HG02571 (cell line): ENCODE measurements around the gene QSOX2.

ENCODE experiments used
- ATAC-seq: cut with Tn5 transposase; IDR thresholded peaks from one replicate; pipeline ENCODE4 v1.9.1; 2021; ENCODE audit warnings: mild to moderate bottlenecking, moderate library complexity; ENCODE audit not compliant: unreplicated experiment

QSOX2 gene

DNA sequence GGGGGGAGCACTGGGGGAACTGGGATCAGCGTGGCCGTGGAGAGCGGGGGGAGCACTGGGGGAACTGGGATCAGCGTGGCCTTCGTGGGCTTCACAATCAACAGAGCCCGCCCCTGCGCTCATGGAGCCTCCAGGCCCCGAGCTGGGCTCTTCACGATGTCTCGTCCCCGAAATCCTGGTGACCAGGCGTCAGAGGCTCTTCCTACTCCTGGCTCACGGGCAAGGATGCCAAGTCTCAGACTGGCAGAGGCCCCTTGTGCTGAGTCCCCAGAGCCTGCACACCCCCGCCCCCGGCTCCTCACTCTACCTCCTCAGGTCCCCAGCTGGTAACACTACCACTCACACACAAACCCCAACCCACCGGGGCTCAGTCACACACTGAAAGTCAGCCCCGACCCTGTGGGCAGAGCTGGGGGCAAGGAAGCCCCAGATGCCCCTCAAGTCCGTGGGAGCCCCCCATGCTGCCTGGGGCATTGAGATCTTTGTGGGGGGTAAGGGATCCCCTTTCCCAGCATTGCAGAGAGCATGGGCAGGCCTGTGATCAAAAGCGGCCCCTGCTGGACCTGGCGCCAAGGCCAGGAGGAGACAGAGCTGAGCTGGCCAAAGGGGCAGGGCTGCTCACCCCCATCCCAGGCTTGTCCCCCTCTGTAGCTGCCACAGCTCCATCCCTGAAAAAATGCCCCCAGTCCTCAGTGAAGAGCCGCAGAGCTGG, 67.4 kb downstream of the QSOX2 start:
- ATAC-seq, result no peak

DNA sequence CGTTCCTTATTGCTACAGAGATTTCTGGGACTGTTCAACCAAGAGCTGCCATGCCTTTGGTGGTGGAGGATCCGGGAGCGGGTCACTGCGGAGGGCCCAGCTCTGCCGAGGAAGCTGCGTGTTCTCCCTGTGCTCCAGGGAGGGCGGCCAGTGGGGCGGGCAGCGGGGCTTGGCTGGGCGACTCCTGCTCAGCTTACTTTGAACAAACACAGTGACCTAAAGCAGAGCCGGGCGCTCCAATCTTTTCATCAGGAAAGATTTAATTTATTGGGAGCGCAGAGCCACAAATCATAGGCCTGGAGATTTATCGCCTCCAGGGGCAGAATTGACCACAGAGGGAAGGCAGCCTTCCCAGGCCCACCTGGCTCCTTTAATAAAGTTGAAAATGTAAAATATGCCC, 68.4 kb downstream of the QSOX2 start:
- ATAC-seq, result no peak

DNA sequence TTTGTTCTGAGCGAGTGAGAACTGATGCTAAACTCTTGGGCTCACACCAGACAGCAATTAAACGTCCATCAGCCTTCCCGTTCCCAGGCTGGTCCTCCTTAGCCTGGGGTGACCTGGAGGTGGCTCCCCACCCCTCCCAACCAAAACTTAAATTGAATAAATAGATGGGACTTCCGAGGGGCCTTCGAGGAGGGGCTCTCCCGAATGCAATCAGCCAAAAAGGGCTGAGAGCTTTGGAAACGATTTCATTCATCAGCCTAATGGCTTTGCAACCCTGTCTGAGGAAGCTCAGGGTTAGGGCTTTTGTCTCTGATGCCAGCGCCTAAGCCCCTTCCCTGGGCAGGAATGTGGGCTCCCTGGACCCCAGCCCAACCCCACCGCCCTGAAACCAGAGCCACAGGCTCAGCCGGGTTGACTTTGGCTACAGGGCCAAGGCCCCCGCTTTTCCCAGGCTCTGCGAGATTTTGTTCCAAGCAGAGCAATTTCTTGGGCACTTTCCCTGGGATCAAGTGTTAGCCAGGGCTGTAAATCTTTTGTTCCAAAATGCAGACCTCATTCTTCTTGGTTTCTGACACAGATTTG, 69.9 kb downstream of the QSOX2 start:
- ATAC-seq, result no peak

DNA sequence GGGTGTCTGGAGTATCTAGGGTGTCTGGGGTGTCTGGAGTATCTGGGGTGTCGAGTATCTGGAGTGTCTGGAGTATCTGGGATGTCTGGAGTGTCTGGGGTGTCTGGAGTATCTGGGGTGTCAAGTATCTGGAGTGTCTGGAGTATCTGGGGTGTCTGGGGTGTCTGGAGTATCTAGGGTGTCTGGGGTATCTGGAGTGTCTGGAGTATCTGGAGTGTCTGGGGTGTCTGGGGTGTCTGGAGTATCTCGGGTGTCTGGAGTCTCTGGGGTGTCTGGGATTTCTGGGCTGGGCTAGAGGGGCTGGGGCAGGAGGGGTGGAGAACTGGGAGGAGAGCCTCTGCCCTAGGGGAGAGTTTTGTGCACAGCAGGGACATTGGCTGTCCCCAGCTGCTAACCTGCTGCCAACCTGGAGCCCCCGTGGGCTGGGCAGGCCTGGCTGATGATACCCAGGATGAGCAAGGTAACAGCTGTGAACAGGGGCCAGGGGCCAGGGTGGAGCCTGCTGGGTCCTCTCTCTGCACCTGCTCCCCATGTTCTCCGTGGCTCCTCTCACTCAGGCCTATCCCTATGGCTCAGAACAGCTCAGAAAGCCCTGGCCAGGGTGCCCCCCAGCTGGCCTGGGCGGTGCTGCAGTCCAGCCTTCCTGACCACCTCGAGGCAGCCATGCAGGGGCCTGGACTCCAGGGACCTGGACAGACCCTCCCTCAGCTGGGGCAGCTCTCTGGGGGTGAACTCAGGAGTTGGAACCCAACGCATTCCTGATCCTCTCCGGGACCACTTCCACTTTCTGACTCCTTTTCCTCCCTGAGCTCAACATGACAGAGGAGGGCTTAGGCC, 70.6 kb downstream of the QSOX2 start:
- ATAC-seq, result no peak

DNA sequence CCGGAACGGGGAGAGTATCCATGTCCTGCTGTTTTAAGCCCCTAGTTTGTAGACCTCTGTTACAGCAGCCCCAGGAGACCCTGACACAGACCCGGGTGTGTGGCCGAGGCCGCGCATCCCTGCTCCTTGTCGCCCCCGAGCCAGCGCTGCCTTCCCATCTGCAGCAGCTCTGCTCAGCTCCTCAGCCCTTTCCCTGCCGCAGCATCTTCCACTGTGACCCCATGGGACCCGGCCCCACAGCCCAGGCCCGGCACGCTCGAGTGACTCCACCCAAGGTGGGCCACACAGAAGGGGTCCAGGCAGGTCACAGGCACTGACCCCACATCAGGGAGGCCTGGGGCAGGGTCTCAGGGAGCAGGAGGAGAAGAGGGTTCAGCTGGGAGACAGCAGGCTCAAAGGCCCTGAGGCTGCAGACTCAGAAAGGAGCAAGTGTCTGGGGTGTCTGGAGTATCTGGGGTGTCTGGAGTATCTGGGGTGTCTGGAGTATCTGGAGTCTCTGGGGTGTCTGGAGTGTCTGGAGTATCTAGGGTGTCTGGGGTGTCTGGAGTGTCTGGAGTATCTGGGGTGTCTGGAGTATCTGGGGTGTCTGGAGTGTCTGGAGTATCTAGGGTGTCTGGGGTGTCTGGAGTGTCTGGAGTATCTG, 71.8 kb downstream of the QSOX2 start:
- ATAC-seq, result no peak

DNA sequence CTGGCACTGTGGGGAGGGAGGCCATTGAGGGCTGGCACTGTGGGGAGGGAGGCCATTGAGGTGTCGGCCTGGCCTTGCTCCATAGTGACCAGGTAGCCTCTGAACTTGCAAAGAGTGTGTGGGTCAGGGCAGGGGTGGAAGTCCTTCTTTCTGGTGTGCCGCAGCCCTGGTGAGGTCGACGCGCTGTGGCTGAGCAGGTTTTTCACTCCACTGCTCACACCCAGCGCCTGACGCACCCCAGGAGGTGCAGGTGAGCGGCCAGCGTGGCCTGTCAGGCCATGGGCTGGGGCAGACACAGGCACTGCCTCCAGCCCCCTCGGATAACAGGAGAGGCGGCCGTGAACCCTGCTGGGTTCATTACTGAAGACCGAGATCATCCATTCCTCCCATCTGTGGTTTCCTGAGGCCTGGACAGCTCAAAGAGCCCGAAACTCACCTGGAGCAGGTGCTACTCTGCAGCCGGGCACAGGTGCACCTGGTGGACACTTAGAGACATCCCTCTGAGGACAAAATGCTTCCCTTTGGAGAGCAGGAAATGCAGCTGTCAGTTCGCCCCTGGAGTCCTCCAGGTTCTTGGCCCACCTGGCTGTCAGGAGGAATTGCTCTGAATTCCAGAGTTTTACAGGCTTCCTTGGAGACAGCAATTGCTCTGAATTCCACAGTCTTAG, 73.1 kb downstream of the QSOX2 start:
- no peak for ATAC-seq

DNA sequence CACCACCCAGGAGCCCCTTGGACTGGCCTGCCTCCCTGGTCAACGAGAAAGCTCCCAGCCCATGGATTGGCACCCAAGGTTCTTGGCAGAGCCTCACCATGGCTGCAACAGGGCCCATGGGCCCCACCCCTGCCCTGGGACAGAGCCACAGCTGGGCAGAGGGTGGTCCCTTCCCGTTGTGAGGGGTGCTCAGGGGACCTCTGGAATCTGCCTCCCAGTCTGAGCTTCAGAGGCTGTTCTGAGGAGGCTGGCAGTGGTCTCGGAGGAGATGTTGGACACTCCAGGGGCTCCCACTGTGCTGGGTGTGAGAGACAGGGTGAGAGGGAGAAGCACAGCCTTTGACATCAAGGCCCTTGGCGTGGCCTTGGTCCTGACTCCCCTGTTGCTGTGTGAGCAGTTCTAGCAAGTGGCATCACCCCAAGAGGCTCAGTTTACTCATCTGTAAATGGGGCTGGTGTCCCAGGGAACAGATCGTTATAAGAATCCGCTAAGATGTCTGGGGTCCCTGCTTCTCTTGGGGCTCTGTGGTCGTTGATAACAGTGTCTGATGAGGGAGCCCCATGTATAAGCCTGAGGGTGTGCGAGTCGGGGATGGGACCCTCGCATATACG, 73.7 kb downstream of the QSOX2 start:
- no peak for ATAC-seq

DNA sequence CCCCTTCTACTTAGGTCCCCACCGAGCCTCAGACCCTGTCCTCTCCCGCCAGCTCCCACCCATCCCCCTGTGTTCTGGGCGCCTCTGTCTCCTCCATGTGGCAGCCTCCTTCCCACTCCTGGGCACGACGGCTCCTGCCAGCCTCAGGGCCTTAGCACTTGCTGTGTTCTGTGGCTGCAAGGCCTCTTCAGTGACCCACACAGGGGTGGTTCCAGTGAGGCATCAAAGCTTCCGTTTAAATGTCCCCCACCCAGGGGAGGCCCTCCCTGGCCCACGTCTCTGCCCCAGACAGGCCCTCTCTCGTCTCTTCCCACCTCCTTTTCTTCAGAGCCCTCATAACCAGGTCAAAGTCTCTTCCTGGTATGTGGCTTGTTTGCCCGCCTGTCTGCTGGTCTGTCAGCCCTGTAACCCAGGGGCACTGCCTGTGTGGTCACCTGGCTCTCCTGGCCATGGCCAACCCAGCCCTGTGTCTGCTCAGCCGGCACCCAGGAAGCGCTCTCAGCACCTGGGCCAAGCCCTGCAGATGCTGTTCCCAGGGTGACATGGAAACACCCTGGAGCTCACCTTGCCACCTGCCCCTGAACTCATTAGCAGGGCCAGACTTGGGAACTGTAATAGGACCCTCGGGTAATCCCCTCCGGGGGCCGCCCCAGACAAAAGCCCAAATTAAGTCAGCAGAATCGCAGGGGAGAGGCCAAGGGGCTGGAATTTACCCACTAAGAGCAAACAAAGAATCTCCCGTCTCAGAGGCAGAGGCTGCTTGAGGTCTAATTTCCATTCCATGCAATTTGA, 74.4 kb downstream of the QSOX2 start:
- ATAC-seq, result no peak

DNA sequence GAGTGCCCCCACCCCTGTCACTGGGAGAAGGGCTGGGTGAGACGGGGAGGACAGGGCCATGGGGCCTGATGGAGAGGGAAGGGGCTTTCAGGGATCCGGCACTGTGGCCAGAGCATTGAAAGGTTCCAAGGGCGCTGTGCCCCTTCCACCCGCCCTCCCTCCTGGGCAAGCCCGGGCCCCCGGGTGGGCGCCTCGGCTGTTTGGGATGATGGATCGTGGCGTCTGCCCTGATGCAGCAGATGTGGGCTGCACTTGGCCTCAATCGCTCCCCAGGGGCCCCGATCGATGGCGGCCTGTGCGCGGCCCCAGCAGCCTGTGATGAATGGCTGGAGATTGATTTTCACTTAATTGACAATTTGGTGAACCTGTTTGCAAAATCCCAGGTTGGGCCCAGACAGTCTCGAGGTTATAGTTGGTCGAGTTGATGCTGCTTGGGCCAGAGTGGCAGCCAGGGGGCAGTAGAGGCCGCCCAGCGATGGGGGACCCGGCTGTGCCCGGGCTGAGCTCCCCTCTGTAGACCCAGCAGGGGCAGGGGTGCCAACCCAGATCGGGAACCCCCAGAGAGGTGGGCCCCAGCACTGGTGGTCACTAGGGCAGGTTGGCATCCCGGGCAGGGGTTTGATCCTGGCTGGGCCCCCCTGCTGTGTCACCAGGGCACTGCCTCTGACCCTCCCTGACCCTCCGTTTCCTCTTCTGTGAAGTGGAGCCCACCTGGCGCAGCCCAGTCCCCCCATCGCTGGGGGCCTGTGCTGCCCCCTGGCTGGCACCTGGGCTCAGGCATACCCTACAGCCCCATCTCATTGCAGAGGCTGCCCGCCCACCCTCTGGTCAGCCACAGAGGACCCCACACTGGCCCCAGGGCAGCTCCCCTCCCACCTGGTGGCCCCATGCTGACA, 75.4 kb downstream of the QSOX2 start:
- no peak for ATAC-seq

DNA sequence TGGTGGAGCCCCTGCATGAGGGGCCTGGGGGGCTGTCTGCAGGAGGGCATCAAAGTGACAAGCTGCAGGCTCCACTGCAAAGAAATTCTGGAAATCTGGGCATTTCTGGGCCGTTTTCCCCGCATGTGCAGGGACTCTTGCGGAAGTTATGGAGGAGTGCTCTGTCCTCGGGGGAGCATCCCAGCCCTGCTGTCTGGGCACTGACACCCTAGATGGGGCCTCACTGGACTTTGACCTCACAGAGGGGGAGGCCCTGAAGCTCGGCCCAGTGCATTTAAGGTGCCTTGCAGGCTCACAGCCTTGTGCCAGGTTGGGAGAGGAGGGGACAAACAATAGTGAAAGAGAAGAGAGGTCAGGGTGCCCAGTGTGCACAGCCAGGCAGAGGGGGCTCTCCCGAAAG, 76.1 kb downstream of the QSOX2 start:
- no peak for ATAC-seq

DNA sequence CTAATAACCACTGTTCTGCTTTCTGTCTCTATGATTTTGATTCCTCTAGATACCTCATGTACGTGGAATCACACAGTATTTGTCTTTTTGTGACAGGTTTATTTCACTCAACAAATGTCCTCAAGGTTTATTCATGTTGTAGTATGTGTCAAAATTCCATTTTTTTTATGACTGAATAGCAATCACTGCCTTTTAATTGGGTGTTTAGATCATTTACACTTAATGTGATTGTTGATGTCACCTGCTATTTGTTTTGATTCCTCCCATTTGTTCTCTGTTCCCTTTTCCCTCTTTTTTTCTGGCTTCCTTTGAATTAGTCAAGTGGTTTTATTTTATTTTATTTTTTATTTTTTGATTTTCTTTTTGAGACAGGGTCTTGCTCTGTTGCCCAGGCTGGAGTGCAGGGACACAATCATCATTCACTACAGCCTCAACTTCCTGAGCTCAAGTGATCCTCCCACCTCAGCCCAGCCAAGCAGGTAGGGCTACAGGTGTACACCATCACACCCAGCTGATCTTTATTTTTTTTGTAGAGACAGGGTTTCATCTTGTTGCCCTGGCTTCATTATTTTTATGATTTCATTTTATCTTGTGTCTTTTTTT, 82.3 kb downstream of the QSOX2 start:
- no peak for ATAC-seq

DNA sequence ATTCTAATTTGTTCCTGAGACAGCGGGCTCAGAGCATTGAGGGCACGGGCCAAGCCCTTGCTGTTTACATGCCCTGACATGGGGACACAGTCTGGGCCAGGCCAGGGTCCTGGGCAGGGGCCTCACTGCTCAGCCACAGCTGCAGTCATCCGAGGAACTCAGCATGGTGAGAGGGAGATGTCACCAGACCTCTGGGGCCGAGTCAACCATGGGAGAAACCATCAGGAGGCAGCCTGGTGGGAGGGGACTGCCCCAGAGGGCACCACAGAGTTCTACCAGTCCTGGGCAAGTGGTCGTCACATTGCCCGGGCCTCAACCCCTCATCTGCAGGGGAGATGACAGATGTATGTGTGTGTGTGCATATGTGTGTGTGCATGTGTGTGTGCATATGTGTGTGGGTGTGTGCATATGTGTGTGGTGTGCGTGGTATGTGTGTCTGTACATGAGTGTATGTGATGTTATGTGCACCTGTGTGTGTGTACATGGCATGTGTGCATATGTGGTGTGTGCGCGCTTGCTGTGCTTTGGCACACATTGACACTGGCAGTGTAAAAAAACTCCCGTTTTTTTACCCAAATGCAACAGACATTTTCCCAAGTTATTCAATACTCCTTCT, 84.5 kb downstream of the QSOX2 start:
- ATAC-seq, result no peak

DNA sequence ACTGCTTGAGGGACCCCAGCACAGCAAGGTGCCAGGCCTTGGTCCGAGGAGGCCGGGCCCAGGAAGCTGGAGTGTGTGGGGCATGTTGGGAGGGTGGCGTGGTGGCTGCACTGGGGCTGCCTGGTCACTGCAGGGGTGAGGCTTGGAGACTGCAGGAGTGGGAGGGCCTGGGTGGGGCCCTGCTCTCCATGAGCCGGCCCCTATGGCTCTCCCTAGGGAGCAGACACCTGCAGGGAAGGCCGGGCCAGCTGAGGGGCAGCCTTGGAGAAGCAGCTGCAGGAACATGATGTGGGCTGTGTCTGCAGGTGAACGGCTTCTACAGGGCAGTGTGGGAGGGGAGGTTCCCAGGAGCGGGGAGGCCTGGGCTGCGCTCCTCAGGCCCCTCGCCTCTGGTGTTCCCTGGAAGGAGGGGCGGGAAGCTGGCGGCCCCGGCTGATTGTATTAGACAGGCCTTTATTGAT, 85.2 kb downstream of the QSOX2 start:
- no peak for ATAC-seq

DNA sequence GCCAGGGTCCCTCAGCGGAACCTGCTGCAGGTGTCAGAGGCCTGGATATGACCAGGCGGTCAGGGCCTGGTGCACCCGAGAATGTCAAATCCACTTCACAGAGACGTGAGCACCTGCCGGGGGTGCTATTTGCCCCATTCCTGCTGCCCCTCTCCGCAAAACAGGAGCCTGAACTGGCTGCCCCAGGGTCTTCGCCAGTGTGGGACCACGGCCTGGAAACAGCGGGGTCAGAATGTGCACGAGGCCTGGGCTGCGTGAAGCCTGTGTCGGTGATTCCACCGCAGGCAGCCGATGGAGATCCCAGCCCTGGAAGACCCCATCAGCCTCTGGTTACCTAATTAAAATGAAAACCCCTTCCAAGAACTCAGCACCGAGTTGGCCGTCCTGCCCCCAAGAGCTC, 85.8 kb downstream of the QSOX2 start:
- no peak for ATAC-seq

DNA sequence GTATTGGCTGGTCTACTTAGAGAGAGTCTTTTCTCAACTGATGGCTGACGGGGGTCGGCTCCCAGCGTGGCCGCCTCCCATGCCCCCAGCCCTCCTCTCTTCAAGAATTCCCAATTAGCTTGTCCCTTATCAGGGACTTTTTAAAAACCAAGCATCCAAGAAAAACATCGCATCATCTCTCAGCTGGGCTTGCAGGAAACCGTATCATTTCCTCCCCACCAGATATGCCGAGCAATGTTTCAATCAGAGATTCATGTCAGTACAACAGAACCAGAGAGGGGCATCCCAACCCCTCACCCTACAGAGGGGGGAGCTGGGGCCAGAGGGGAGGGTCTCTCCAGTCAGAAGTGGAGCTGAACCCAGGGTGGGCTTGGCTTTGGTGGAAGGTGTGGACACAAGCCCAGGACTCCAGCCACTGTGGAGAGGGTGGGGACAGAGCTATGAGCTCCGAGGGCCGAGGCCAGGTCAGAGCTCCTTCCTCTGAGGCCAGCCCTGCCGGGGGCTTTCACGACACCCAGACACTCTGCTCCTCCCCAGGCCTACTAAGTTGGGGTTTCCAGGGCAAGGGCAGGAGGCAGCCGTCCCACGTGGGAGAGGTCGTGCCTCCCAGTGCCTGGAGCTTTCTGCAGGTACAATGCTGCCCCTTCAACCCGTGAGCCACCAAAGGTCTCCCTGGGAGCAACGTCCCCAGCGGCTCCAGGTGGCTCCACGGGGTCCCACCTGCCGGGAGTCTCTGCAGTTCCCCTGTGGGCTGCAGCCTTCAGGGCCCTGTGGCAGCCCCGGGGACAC, 87.9 kb downstream of the QSOX2 start:
- no peak for ATAC-seq
